Spleen (tissue), 7 donors: Measurements from ENCODE around the gene CIC.
A peak's percentile ranks its signal among the peaks of the same experiment; 100 is the strongest.

Source experiments
- CTCF ChIP-seq, 11 experiments: fragments of 200-600 bp in 7 of 11; fragments of 450-650 bp in 4 of 11; sonication (generic) in 4 of 11; IDR thresholded peaks in 8 of 11; conservative IDR thresholded peaks in 3 of 11; 1 replicate in 7 of 11; 2 replicates in 4 of 11; pipeline versions ENCODE4 v1.4.0 to v1.8.0; 2016 to 2021; ENCODE audit warnings: antibody characterized with exemption in 11 of 11, inconsistent platforms in 4 of 11, mild to moderate bottlenecking in 1 of 11
- POLR2A ChIP-seq, 3 donors: fragments of 450-650 bp; IDR thresholded peaks; one replicate each; pipeline ENCODE4 v1.5.1; 2017; ENCODE audit warnings: antibody characterized with exemption in 3 of 3, mild to moderate bottlenecking in 1 of 3
- POLR2AphosphoS5 ChIP-seq, 3 donors: sonication (generic); formaldehyde crosslinking; IDR thresholded peaks; one replicate each; pipeline ENCODE4 v1.5.1; 2017; ENCODE audit warnings: antibody characterized with exemption in 3 of 3
- donor health status: DM: no; HTN: no; CAD: no; lungs with moderate emphysema.
- donor health status: DM: no; HTN: no; CAD: no.
- donor health status: DM: no; HTN: no; CAD: no.

GRCh38 chr19:42246143-42246921 lies 22.7 kb upstream of the CIC start:
- TF ChIP-seq CTCF (IDR thresholded peaks at IDR 0.05 in 8 of 11, conservative IDR thresholded peaks at IDR 0.05 in 3 of 11) (peak in 6 of 11 experiments; percentile 17 to 52 (median 41)), POLR2A (IDR thresholded peaks at IDR 0.05) (no peak), POLR2AphosphoS5 (IDR thresholded peaks at IDR 0.05) (peak; percentile 59 to 64 (median 60))
